CD4-positive, alpha-beta T cell treated with Interleukin-4 for 1 hour (primary cell): ENCODE data around the gene SUPT4H1.
"Not testable (repeated sequence)": the region's sequence is repeated elsewhere in the genome, so short reads cannot be mapped to it uniquely, and the experiment has no call there.

Experiments used
- DNase-seq, 2 donors: peaks; one replicate each; pipeline ENCODE4 v3.0.0-alpha.2; 2020 to 2022

SUPT4H1 gene

DNA sequence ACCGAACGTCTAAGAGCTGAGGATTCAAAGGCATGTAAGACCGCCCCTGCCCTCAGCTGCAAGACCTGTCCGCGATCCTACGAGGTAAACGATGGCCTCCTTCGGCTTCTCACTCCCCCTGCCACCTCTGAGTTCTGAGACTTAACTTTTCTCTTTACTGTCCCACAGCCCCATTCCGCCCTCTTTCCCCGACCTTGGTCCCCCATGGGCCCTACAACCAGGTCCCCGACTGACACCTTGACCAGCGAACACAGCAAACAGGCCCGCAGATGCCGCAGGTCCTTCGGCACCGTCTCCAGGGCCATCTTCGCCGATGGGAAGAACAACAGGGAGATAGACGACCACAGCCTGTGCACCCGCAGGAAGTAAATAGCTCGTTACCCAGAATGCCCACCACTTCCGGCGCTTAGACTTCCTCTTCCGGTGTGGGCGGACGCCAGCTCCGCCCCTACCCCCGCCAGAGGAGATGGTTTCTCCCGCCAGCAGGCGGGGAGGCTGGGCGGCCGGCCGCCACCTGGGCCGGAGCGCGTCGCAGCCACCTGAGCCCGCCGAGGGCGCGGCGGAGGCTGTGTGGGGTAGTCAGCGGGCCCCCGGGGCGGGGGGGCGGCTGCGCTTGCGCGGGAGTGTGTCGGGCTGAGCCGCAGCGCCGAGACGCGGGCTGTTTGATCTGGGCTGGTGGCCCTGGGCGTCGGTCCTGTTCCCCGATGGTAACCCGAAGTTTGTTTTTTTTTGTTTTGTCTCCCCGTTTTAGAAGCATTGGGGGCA is at the start of gene SUPT4H1:
Gene SUPT4H1 (minus strand): TSS at position 371 of the 765 bp plus-strand sequence. CDS start 66 bp downstream, at position 305.
- peak; percentile 95 for DNase-seq

DNA sequence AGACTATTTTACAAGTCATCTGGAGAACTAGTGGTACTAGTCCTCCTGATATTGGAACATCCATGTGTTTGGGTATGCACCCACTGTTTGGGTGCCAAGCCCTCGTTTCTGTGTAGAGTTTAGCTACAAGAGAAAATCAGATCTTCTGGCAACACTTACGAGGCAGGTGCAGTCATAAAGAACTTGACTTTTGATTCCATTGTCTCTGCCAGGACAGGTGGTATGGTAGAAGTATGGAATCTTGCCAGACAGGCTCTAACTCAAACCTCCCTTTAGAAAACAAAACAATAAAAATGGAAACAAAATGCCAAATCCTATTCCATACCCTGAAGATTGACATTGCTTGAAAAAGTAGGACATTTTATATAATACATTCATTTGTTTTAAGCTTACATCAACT is 49.3 kb upstream of the SUPT4H1 start:
- DNase-seq, result no peak

DNA sequence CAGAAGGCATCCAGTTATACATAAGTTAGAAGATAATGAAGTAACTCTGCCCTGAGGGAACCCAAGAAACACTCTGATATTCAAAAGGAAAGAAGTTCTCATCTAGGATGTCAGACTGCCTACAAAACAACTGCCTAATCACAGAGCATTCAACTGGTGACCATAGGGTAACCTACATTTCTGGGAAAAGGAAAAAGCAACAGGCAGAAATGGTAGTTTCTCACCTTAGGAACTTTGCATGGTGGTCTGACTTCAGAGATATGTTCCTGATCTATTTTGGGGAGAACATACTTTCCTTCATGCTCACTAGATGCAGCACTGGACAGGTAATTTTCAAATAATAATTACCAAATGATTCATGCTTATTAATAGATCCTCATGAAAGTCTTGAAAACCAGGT is 48.8 kb upstream of the SUPT4H1 start:
- no peak for DNase-seq

DNA sequence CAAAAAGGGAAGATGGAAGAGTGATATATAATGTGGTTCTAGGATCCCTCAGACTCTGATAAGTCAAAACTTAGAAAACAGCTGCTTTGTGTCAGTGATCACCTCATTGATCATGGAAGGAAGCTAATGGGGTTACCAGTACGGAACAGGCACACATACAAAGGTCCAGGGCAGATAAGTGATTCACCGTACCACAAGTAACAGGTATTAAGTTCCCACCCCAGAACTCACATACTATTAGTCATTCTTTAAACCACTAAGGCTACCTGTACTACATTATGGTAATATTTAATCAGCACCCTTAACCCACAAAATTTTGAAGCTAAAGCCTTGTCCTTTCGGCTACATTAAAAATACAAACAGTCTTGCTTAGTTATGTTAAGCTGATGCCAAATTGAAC is 48.0 kb upstream of the SUPT4H1 start:
- DNase-seq, result no peak

DNA sequence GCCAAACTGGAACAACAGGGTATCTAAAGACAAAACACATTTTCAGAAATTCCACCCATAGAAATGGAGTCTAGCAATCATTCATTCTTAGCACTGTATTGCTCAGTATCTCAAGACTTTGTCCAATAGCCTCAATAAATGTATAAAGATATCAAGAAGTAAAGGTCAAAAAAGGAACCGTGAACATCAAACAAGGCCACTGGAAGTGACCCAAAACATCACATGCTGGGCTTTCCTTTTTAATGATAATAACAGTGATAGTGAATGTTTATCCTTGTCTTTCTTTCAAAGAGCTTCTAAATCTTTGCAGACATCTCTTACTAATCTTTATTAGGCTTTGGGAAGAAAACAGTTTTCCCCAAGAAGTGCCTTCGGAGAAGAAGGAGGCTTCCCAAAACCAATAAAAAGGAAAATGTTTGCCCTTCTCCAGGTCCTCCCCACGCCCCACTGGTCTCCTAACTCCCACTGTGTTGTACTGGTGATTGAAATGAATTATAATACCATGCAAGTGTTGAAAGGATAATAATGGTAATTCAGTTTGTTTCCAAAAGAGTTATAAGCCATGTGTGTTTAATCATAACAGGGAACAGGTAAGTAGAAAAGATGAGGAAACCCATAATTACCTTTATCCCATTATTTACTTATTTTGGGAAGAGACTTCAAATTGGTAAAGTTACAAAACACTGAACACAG is 46.7 kb upstream of the SUPT4H1 start:
- DNase-seq, result no peak

DNA sequence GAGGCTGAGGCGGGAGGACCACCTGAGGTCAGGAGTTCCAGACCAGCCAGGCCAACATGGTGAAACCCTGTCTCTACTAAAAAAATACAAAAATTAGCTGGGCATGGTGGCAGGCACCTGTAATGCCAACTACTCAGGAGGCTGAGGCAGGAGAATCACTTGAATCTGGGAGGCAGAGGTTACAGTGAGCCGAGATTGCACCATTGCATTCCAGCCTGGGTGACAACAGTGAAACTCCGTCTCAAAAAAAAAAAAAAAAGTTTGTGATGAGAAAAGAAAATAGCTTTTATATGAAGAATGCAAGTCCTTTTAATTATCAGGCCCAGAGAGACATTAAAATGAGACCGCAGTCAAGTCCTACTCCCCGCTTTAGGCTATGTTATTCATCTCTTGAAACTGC is 45.4 kb upstream of the SUPT4H1 start:
- not testable (repeated sequence) for DNase-seq

DNA sequence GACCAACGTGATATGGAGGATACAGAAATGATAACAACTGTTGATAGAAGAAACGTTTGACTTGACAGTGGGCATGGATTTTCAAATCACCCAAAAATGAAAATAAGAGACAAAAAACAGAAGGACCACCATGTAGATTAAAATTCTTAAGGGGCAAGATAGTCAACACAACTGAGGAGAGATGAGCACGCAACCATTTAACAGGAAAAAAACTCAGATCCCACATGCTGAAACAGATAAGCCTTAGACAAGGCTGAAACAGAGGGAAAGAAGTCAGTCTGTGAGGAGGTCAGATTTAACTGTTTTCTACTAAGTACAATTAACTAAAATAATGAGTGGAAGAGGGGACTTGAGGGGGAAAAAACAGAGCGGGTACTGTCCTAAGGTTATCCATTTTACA is 44.2 kb upstream of the SUPT4H1 start:
- no peak for DNase-seq

DNA sequence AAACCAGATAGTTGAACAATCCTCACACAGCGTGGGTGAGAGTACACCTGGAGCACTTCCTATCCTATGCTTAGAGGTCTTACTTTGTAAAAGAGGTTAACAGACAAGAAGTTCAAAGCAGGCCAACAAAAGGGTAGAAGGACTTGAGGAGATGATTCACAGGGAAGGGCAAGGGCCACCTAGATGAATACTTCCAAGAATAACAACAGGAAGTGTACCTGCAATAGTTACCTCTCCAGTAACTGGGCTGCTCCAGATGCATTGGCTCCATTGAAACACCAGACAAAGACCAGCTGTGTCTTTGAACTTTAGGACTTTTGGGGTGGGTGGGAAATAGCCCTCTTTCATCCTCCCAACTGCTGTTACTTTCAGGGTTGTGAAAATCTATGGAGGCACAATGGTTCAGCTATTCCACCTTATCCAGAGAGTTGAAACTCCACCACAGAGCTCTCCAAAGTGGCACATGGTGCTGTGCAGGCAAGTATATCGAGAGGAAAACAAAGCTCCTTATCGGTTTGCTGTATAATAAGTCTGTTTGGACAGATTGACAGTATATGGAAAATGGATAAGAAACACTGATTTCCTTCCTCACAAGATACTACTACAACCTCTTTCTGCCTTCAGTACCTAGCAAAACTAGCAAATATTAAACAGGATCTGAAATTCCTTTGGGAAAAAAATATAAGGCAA is 42.7 kb upstream of the SUPT4H1 start:
- DNase-seq, result no peak

DNA sequence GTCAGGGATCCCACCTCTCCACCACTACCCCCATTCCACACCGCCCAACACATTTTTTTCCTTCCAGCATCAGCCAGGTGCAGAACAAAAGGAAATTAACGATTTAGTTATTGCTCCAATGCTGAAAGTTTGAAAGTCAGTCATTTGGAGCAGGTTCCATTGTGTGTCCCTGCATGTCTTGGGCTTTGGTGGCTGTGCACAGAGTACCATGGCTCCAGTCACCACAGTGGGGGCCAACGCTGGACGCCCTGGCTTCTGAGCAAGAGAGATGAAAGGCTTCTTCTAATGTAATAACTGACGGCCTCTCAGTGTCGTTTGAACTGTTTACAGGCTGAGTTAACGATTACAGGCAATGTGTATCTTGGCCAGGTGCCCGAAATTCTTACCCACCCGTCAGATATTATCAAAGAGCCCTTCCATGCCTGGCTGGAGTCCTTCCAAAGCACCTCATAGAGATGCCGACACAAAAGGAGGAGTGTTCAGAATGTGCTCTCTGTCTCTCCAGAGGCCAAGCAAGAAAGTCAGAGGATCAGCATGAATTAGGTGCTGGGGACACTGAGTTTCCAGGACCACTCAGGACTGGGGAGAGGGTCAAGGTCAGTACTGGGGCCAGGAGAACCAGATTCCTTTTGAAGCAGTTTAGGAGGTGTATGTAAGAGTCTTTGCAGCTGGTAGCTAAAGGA is 39.4 kb upstream of the SUPT4H1 start:
- DNase-seq, result no peak

DNA sequence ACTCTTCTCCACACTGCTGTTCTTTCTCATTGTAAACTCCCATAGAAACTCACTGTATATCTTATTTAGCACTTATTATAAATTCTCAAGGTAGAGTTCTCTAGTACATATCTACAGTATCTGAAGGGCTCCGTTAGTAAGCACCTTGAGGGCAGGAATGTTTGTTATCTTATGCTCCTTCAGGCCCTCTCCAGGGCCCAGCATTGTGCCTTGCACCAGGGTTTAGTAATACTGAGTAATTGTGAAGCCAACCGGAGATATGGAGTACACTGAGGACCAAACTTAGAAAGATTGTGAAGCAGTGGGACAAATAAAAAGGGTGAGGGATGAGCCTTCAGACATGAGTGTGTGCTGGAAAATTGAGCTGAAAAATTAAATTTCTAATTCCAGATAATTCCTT is 38.9 kb upstream of the SUPT4H1 start:
- DNase-seq, result no peak

DNA sequence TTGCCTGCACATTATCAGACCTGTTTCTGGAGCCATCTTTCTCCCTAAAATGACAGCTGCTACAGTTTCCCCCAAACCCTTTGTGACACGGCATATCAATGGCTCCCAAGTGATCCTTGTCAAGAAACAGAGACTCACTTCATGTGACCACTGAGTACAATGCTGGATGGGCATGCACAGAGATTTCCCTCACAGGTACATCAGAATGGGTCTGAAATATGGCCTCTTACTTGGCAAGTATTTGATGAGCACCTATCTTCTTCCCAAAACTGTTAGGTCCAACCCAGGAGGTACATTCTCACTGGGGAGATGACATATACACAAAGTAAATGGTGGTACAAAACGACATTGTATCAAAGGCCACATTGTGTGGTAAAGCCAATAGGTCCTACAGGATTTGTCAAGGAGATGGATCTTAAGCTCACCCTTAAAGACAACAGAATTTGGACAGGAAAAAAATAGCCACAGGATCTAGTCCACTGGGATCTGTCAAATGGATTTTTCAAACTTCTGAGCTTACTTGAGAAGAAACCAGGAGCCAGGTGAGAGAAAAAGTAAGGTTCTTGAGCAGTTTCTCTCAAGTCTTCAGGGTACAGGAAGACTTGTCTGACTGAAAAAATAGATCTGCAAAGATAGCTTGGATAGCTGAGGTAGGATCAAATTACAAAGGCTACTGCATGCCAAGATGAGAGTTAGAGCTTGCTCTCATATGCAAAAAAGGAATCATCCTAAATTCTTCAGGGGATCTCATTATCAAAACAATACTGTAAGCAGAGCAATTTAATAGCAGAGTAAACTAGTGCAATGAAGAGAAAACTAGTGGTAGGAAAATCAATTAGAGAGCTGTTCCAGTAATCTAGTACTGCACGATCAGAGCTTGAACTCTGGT is 36.5 kb upstream of the SUPT4H1 start:
- DNase-seq, result no peak

DNA sequence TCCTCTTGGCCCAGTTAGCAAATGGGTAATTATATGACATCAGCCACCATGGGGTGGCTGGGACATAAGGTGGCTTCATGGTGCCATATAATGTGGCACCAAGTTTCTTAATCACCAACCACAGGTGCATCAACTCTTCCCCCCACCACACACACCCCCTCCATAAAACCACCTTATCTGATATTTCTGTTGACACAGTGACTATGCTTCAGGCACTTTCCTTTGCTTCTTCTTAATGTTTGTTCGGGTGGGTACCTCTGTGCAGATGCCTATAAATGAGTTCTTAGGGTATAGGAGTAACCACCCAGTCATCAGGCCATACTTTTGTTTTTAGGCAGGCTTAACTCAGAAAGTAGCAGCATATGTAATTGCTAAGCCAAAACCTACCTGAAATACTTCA is 35.8 kb upstream of the SUPT4H1 start:
- DNase-seq, result no peak

DNA sequence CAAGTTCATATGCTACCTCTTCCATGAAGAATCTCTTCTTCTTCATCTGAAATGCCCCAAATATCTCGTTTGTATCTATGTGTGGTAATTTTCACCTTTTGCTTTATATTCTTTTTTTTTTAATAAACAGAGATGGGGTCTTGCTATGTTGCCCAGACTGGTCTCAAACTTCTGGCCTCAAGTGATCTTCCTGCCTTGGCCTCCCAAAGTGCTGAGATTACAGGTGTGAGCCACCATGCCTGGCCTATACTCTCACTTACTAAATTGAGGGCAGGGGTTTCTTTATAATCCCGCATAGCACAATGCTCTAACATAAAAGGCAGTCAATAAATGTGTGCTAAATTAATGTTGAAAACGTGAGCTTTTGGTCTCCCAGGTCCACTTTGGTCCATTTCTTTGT is 34.7 kb upstream of the SUPT4H1 start:
- DNase-seq, result no peak

DNA sequence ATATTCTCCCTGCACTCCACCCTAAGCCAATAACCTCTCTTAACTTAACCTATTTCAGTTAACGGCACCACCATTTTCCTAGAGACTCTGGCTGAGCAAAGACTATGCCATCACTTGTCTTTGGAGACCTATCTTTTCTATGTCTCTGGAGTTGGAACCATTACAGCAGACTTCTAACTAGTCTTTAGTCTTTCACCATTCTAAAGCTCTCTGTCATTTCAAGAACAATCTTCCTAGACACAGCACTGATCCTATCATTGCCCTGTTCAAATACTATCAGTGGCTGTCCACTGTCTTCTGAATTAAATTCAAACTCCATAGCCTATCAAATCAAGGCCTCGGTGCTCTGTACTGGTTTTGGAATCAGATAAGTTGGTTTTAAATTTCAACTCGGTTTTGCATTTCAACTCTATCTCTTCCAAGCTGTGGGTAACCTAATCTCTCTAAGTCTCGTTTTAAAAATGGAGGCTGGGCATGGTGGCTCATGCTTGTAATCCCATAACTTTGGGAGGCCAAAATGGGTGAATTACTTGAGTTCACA is 33.4 kb upstream of the SUPT4H1 start:
- no peak for DNase-seq

DNA sequence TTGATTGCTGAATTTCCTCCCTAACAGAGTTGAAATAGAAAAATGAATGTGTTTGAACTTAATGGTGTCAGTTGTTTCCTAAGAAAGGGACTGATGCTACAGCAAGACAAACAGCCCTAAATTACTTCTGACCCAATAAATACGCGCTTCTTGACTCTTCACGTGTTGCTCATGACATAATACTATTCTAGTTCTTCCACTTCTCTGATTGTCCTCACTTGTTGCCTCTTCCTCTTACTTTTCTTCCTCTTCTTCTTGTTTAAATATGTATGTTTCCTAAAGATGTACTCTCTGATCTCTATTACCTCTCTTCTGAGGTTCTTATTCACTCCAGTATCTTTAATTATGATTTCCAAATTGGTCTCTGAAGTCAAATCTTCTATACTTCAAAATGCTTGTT is 32.9 kb upstream of the SUPT4H1 start:
- DNase-seq, result no peak

DNA sequence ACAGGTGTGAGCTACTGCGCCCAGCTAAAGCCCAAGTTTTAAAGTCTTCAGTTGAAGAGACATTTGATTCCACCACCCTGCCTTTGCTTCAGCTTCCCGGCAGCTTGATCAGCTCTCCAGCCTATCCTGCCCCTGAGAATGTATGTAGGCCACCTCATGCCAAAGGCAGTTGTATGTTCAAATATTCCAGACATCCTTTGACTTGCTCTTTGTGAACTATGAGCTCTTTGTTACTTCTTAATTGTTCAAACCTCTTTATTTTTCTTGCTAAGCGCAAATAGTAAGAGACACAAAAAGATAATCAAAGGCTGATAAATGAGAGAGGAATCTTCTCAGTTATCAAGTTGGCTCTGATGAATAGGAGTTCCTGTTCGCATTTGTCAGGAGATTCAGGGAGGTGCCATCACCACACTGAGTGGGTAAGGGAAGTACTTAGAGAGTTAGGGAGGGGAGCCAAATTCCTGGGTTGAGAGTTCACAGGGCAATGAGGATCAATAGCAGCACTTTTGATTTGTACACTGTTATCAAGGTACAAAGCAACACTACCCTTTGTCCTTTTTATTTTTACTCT is 32.0 kb upstream of the SUPT4H1 start:
- no peak for DNase-seq

DNA sequence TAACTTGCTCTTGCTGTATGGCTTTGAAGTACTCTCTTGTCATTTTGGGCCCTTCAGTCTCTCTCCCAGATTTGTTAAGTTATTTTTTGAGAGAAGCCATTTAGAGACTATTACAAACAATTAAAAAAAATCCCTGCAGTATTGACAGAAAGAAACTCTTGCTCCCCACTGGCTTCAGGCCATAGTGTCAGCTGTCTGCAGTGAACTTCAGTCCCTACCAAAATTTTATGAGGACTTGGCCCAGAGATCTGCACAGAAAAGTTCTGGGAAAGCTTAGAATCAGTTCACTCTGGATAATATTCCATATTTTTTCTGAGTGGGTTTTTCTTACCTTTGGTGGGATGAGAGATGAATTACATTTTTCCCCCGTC is 30.9 kb upstream of the SUPT4H1 start:
- no peak for DNase-seq

DNA sequence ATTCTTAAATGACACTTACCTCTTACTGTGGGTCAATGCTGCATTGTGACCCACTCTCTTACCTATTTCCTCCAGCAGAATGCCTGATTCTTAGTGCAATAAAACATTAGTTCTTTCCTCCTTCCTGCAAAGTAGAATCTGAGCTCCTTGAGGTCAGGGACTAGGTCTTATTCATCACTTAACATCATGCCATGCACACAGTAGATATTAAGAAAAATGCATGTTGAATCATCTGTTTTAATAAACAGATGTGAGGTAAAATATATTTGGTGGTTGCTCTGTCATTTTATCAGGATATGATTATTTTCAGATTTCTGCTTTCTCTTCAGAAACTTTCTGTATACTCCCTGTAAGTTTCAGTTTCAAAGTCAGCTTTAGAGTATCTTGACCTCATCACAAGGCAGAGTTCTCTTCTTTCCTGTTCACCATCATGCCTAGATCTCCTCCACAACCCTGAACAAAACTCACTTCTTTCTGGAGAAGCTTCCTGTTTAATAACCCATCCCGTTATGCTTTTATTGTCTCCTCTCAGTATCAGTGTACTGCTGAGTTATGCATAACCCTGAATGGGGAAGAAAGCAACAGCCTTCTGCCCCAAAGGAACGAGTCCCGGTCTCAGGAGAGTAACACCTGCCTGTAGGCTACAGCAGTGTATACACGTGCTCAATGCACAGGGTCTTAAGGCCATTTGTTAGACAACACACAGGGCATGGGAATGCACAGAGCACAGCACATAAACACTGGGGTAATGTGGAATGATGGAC is 30.3 kb upstream of the SUPT4H1 start:
- peak in 1 of 2 donors; percentile 14 for DNase-seq

DNA sequence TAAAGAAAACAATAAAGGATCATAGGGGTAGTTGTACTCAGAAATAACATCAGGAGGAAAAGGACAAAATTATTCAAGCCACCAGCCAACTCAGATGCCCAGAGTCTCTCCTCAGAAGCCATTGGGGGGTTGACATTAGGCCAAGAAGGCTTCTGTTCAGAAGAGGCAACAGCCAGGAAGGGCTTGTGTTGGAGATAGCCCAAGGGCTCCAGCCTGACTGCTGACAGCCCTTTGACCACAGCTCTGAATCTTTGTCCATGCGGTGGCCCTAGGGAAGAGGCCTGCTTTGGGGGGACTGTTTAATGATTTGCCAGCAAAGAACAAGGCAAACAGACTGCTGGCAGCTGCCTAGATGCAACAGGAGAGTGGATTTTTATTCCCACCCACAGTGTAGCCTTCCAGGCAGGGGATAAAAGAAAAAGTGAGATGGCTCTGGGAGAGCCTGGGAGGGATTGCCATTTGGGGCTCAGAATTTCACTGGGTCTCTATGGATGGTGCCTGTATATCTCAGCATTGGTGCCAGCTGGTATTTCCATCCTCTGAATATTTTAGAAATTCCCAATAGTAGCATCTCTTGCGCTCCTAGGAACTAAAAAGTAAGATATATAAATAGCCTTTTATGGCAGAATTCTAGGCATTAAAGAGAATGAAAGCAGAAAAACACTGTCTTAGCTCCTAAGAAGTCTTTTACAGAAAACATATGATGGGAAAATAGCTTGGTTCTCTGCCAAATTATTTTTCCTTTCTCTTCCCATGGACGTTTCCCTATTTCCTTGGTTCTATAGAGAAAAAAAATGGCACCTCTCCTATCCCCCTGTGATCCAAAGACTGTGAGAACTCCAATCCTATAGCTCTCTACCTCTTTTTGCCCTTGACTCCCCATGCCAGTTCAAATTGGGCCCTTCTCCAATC is 29.4 kb upstream of the SUPT4H1 start:
- DNase-seq, result no peak
